Stimulated activated naive CD4-positive, alpha-beta T cell treated with Interleukin-2 at 50 U/mL for 16 hours (primary cell): ENCODE data around the gene SMAD3.
A peak's percentile ranks its signal among the peaks of the same experiment; 100 is the strongest.
"Not testable (repeated sequence)": the region's sequence is repeated elsewhere in the genome, so short reads cannot be mapped to it uniquely, and the experiment has no call there.

Experiments used
- DNase-seq: peaks from one replicate; lab custom pipeline; 2025; lab: John Stamatoyannopoulos, UW

The SMAD3 gene

DNA sequence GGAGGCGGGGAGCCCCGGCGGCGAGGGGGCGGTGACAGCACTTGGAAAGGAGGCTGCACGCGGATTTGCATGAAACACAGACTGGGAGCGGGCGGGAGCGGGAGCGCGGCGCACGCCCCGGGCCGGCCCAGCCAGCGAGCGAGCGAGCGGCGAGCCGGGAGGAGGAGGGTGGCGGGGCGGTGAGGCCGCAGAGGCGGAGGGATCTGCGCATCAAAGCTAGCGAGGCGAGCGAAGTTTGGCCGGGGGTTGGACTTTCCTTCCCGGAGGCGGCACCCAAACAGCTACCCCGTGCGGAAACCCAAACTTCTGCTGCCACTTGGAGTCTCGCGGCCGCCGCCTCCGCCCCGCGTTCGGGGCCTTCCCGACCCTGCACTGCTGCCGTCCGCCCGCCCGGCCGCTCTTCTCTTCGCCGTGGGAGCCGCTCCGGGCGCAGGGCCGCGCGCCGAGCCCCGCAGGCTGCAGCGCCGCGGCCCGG, at the start of gene SMAD3:
TSS of gene SMAD3 (plus strand) at position 72 of the 475 bp plus-strand sequence. CDS start 553 bp downstream, outside the sequence.
- DNase-seq = peak; percentile 72

DNA sequence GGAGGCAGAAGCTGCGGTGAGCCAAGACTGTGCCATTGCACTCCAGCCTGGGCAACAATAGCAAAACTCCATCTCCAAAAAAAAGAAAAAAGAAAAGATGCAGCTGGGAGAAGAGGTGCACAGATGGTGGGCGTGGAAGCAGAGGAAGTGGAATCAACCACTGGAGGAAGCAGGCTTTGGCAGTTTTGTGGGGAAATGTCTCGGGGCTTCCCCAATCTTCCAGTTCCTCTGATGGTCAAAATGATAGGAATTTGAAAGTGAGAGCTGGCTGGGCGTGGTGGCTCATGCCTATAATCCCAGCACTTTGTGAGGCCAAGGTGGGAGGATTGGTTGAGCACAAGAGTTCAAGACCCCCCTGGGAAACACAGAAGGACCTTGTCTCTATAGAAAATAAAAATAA, 48.1 kb upstream of the SMAD3 start:
- DNase-seq = no peak

DNA sequence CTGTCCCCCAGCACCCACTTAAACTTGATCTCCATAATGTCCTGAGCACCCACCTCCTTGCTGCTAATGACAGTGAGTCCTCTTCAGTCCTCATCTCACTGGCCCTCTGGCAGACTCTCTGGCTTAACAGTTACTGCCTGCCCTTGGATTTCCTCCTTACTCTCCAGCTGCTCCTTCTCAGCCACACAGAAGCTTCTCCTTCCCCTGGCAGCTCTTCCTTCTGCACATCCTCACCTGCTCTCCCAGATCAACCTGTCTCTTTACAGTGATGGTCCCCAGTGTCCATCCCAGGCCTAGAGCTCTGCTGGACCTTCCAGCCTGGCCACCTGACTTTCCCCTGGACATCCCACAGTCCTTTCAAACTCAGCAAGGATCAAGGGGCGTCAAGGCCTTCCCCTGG, 47.4 kb upstream of the SMAD3 start:
- DNase-seq = no peak

DNA sequence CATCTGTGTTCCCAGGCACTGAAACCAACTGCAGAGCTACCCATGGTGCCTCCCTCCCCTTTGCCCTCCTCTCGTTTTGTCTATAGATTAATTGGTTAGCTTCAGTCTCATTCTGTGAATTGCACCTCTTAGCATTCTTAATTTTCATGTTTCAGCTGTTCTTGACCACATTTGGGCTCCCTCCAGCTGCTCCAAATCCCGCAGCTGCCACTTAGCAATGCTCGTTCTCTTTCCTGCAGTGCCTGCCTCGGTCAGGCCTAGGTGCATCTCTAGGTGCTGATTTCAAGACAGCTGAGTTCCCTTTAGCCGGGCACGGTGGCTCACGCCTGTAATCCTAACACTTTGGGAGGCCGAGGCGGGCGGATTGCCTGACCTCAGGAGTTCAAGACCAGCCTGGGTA, 47.0 kb upstream of the SMAD3 start:
- no peak for DNase-seq

DNA sequence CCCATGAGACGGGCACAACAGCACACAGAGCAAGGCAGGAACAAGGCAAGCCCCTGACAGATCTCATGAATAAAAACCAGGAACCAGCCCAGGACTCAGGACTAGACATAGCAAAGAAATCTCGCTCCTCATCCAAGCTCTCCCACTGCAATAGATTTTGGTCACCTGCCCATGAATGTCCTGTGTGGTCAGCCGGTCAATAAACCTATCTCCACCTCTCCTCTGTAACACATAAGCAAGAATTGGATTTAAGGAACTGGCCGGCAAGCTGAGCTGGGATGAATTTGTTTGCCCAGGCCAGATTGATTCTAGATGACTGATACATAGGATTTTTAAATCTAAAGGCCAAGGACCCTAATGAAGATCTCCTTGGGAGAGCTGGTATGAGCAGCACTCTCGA, 46.3 kb upstream of the SMAD3 start:
- no peak for DNase-seq

DNA sequence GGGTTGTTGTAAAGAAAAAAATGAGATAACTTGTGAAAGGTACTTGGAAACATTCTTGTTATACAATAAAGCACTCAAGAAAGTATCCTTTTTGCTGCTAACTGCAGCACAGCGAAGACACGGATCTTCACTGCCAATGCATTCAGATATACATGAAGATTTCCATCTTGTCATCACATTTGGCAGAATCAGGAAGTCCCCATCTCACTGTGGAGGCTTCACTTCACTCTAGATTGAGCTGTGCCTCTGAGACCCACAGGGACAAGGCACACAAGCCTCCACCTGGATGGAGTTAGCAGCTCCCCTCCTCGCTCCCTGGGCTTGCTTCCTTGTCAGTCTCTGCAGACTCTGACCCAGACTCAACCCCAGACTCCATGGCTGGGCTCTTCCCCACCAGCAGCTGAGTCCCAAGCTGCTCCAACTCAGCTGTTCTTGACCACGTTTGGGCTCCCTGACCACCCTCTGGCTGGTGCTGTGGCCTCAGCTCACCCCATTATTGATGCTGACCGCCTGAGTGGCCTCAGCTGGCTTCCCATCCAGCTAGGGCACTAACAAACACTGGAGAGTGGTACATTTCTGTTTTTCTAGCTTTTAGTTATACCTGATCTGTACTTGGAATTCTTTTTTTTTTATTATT, 45.4 kb upstream of the SMAD3 start:
- no peak for DNase-seq

DNA sequence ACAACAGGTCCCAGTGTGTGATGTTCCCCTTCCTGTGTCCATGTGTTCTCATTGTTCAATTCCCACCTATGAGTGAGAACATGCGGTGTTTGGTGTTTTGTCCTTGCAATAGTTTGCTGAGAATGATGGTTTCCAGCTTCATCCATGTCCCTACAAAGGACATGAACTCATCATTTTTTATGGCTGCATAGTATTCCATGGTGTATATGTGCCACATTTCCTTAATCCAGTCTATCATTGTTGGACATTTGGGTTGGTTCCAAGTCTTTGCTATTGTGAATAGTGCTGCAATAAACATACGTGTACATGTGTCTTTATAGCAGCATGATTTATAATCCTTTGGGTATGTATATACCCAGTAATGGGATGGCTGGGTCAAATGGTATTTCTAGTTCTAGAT, 44.7 kb upstream of the SMAD3 start:
- not testable (repeated sequence) for DNase-seq

DNA sequence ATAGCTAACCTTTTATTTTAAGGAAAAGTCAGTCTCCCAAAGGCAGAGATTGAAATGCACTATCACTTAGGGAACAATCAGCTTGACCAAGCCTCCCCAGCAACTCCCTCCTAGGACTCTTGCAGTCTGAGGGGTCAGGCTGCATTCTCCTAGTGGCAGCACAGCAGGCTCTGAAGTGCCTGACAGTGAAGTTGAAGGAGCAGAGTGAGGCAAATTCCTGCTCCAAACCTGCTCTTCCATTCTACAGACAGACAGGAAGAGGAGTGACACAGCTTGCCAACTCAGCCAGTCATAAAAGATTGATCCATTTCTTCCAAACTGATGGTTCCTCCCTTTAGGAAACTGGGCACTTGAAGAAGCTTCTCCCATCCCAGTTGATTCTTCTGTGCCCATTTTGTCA, 43.9 kb upstream of the SMAD3 start:
- no peak for DNase-seq

DNA sequence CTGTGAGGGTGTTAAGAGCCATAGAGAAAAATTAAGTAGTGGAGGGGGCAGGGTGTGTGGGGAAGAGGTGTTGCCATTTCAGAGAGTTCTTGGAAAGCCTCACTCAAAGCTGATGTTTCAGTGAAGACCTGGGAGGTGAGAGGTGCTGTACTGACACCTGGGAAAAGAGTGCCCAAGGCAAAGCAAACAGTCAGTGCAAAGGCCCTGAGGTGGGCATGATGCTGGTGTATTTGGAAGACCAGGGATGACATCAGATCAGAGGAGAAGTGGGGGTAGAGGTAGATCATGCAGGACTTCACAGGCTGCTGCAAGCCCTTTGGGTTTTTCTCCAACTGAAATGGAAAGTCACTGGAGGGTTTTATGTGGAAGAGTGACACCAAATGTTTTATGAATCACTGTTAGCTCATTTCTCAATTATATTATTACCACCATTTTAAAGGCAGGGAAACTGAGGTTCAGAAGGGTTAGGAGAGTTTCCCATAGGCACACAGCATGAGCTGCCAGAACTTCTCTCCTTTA, 42.8 kb upstream of the SMAD3 start:
- DNase-seq = no peak

DNA sequence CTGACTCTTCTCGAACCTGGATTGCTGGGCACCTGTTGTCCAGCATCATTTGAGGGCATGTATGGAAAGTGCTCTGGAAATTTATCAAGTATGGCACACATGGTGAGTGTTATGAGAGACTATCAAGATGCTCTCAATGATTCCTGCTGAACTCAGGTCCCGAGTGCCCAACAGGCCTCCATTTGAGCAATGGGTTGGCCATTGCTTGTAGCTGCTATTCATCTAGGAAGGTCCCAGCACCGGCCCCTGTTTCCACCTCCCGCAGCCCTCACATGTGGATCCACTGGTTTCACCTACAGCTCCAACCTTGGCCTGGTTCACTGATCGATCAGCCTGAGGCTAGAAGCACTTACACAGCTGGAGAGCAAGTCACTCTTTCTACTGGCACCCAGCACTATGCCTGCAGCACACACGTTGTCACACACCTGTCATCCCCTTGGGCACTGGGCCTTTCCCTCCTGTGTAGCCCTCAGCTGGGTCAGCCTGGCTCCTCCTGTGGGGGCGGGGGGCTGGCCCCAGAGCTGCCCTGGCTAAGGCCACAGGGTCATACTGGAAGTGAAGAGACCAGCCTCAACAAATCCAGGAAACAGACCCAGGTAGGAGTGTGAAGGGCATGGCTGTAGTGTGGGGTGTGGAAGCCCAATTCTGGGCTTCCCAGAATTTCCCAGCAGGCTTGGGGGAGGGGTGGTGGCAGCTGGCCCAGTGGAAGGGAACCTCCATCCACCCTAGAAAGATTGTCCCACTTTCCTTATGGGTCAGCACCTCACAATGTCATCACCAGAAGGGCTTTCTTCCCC, 41.7 kb upstream of the SMAD3 start:
- no peak for DNase-seq

DNA sequence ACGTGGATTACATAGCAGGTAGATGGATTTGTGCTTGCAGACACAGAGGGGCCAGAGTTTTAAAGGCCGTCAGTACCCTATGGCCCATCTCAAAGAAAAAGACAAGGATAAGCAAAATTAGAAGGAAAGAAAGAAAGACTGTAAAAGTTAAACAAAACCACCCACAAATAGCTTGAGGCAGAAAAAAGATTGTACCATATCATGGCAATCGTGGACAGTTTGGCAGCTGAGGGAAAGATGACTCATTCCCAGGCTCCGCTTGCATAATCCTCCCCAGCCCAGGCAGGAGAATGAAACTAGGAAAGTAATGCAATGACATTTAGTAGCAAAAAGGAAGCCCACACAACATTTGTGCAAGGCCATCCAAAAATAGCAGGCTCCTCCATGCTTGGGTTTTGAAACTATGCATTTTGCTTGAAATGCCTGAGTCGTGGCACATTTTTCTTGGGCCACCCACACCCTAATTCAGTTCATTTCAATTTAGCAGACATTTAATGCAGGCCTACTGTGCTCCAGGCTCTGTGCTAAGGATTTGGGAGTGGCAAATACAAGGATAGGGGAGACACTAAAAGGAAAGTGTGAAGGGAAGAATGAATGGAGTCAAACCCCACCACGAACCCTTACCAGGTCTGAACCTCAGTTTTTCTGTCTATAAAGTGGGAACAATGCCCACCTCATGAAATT, 40.9 kb upstream of the SMAD3 start:
- DNase-seq = peak; percentile 10

DNA sequence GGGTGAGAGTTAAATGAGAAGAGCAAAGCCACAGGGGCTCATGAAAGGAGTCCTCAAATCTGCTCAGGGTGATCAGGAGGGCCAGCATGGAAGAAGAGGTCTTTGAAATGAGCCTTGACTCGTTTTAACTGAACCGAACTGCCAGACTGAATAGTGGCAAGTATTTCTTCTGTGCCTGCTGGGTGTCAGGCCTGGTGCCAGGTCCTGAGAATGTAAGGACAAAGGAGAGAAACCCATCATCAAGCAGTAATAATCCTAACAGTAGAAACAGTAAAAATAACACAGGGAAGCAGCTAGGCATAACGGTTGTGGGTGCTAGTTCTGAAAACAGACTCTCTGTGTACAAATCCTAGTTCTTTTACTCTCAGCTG, 40.4 kb upstream of the SMAD3 start:
- no peak for DNase-seq

DNA sequence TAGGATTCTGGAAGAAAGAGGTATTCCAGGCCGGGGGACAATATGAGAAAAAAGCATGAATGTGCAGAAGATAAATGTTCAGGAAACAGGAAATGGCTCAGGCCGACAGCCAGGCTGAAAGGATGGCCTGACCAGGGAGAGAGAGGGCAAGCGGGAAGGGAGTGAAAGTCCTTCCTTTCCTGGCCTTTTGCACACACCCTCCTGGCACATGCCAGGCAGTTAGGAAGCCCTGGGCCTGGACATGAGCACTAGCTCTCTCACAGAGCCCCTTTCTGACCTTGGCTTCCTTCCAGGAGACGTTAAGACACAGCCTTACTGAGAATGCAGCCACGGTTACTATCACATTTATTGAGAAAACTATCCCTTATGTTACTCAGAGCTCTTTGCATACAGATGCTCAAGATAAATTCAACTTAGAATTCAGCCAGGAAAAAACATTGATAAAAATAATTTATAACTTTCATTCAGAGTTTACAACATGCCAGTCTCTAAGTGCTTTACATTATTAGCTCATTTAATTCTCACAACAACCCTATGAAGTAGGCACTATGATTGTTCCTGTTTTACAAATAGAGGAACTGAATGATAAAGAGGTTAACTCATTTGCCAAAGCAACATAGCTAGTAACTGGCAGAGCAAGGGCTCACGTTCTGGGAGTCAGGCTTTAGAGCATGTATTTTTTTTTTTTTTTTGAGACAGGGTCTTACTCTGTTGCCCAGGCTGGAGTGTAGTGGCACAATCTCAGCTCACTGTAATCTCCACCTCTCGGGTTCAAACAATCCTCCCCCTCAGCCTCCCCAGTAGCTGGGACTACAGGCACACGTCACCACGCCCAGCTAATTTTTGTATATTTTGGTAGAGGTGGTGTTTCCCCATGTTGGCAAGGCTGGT, 39.4 kb upstream of the SMAD3 start:
- DNase-seq = no peak

DNA sequence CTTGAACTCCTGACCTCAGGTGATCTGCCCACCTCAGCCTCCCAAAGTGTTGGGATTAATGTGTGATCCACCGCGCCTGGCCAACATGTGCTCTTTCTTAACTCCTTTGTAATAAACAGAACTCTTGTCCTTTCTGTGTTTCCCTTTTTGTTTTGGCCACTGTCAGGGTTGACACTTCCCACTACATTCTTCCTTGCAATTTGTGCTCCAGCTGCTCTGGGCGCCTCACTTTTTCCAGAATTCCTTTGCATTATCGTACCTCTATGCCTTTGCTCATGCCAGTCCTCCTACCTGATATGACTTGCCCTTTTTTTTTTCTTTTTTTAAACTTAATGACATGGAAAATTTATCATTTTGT, 38.8 kb upstream of the SMAD3 start:
- no peak for DNase-seq

DNA sequence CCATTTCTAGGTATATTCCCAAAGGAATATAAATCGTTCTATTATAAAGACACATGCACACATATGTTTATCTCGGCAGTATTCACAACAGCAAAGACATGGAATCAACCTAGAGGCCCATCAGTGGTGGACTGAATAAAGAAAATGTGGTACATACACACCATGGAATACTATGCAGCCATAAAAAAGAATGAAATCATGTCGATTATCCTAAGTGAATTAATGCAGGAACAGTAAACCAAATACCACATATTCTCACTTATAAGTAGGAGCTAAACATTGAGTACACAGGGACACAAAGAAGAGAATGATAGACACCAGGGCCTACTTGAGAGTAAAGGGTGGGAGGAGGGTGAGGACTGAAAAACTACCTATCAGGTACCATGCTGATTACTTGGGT, 37.0 kb upstream of the SMAD3 start:
- not testable (repeated sequence) for DNase-seq

DNA sequence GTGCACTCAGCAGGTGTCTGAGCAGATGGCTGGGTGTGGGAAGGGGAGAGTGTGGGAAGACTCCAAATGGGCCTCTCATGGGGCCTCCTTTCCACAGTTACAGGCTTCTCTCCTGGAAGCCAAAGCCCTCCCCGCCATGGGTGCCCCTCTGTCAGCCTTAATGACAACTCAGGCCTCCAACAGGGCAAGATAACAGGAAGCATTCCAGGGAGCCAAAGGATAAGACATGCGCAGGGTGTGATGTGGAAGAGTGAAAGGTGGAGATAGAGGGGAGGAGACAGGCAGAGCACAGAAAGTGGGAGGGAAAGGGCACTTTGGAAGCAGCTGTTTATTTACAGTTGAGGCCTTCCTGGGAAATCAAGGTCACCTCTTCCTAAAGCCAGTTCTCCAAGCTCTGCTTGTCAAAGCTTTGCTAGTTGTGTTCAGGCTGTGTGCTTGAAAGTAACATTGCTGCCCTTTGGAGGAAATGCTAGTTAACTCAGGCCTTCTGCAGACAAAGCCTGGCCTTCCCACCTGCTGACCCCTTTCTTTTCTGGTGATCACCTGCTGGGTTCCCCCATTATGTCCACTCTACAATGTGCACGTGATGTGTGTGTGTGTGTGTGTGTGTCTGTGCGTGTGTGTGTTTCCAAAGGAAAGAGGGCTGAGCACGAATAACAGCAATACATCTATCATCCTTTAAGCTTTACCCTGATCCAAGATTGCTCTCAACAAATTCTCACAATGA, 35.2 kb upstream of the SMAD3 start:
- DNase-seq = no peak

DNA sequence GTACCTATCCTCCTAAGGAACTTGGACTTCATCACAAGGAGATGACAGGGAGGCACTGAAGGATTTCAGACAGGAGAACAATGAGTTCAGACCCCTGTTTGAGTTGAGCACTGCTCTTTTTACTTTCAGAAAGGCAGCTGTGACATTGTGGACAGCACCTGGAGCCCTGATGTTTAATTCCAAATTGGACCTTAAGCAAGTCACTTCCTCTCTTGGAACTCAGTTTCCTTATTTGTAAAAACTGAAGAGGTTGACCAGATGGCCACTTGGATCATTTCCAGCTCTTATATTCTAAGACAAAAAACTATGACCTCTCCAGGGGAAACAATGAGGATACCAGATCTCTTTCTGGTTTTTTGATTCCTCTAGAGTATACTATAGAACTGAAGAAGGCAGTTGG, 34.1 kb upstream of the SMAD3 start:
- no peak for DNase-seq

DNA sequence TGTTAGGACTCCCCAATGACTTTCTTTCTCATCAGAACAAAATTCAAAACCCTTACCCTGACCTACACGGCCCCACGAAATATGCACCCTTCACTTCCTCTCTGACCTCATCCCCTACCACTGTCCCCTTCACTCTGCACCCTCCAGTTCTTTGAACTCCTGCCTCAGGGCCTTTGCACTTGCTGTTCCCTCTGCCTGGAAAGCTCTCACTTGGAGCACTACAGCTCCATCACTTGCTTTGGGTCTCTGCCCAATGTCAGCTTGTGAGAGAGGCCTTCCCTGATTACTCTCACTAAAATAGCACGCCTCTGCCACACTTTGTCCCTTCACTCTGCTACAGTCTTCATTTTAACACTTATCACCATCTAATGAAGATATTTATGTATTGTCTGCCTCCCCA, 32.8 kb upstream of the SMAD3 start:
- no peak for DNase-seq

DNA sequence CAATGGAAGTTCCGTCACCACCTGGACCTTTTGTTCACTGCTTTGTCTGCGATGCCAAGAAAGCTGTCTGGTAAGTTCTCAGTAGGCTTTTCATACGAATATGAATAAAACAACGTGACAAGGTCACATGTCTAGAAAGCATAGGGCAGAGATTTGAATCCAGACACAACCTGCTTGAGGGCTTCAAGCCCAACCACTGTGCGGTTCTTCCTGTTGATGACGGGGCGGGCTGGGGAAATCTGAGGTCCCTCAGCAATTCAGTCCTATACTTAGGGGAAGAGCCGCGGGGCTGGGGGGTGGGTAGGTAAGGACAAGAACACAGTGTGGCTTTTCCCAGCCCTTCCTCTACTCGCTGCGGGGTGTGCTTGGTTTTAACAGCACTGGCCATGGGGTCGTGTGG, 32.4 kb upstream of the SMAD3 start:
- DNase-seq = peak; percentile 19

DNA sequence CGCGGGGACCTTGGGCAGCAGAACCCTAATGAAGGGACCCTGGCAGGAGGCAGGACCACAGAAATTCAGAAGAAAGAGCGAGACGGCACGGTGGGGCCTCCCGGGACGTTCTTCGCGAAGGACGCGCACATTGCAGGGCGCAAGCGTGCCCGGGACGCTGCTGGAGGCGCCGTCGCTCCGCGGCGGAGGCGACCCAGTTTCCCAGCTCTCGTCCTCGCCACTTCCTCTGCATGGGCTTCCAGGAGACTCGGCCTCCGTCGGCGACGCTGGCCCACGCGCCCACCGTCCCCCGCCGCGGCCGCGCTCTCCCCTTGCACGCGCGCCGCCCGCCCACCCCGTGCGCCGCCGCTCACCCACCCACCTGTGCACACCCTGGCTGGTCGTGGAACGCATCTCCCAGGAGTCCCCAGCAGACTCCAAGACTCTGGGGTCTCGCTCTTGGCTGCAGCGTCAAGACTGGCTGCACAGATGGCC, 31.8 kb upstream of the SMAD3 start:
- DNase-seq = no peak

DNA sequence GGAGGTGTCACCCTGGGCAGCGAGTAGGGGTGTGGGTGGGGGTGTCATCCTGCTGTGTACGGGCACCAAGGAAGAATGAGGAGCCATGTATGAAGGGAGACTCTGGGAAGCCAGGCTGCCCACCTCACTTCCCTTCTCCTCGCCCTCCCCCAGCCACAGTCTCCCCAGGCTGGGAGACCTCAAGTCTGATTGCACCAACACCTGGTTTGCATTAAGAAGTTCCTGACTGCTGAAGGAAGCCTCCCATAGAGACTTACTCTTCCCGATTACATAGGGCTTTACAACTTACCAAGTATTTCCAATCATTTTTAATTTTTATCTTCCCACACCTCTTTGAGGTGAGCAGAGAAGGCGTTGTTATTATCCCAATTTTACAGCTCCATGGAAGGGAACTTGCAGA, 29.5 kb upstream of the SMAD3 start:
- DNase-seq = no peak
